Lower leg skin (tissue), 4 donors: ENCODE measurements around the gene MAP2K6. TPM values are rescaled to one million over a fixed set of nuclear protein-coding genes. Genes with fewer than 3 reads are reported as not detected.

Experiments used
- DNase-seq, 2 donors: peaks; one replicate each; pipeline ENCODE4 v3.0.0-alpha.2; 2019; ENCODE audit warnings: low spot score in 2 of 2
- H3K4me3 ChIP-seq: fragments of 200-600 bp; sonication (generic); 2 replicates; pipeline ENCODE4 v1.5.1; 2017; ENCODE audit warnings: mild to moderate bottlenecking, low read depth; ENCODE audit not compliant: poor library complexity, severe bottlenecking
- POLR2A ChIP-seq, 2 donors: fragments of 450-650 bp; IDR thresholded peaks; one replicate each; pipeline ENCODE4 v1.6.1; 2016 to 2017; ENCODE audit warnings: antibody characterized with exemption in 2 of 2, mild to moderate bottlenecking in 1 of 2, moderate library complexity in 1 of 2
- WGBS, 2 donors: methylation state at CpG; one replicate each; pipeline ENCODE4 v1.1.5; 2018; 5-methylcytosine and 5-hydroxymethylcytosine counted together
- intact Hi-C: fragments of 100-400 bp; cut with DNase I; formaldehyde crosslinking; loops from one replicate; pipeline ENCODE4 v1.15.0; 2023; ENCODE audit warnings: low total_unique reads
- total RNA-seq, 4 donors: library from RNA; depleted of rRNA; stranded (reverse); fragments of >200 nt; gene quantifications; one replicate each; pipeline ENCODE4 v1.1.0, GENCODE V29; 2016
- TF ChIP-seq, protein P1 (sequence below), 3 donors: fragments of 450-650 bp; IDR thresholded peaks; one replicate each; pipeline ENCODE4 v1.5.1; 2016; ENCODE audit warnings: antibody characterized with exemption in 3 of 3, mild to moderate bottlenecking in 3 of 3, moderate library complexity in 2 of 3

MAP2K6 gene
- total RNA-seq, 4 donors from 2014 or later: 1.7 to 4.4 (median 2.0) TPM

DNA sequence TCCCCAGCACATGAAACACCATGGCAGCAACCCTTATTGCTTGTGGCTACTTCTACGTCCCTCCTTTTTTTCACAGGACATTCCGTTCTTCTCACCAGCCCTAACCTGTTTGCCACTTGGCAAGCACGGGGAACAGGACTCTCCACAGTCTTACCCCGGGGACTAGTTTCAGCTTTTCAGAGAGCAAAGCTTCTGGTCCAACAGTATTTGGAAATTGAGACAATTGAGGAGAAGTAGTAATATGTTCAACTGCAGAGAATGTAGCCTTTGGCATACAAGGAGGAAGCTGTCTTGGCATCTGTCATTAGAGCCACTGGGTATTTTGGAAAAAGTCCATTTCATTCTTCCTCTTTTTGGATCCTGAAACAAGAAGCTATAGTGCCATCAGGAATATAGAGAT is 65.7 kb downstream of the MAP2K6 start:
- TF ChIP-seq, protein P1, sequence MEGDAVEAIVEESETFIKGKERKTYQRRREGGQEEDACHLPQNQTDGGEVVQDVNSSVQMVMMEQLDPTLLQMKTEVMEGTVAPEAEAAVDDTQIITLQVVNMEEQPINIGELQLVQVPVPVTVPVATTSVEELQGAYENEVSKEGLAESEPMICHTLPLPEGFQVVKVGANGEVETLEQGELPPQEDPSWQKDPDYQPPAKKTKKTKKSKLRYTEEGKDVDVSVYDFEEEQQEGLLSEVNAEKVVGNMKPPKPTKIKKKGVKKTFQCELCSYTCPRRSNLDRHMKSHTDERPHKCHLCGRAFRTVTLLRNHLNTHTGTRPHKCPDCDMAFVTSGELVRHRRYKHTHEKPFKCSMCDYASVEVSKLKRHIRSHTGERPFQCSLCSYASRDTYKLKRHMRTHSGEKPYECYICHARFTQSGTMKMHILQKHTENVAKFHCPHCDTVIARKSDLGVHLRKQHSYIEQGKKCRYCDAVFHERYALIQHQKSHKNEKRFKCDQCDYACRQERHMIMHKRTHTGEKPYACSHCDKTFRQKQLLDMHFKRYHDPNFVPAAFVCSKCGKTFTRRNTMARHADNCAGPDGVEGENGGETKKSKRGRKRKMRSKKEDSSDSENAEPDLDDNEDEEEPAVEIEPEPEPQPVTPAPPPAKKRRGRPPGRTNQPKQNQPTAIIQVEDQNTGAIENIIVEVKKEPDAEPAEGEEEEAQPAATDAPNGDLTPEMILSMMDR (IDR thresholded peaks at IDR 0.05): no peak
- TF ChIP-seq POLR2A (IDR thresholded peaks at IDR 0.05): no peak
- WGBS, 2 donors: 36 to 40% methylated on average over 4 of the region's 4 CpGs
- intact Hi-C loops: no loop called here
- DNase-seq: peak in 1 of 2 donors; percentile 38
- H3K4me3 ChIP-seq: no peak overlapping the region

DNA sequence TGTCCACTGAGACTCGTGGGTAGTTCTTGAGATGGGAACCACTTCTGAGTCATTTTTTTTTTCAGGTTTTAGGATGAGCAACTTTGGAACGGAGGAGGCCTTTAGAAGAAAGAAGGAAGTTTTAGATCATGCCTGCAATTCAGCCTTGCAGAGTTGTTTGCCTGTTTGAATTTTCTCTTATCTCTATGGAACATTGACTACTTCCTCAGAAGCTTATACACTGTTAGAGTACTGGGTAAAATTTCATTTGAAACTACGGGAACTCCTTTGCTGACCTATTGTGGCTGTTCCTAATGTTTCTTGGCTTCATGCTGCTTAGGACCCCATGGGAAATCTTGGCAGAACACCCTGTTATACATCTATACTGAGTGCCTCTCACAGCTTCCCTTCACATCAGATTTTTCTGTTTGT is 70.8 kb downstream of the MAP2K6 start:
- 62 to 71% methylated on average over 3 of the region's 3 CpGs for WGBS, 2 donors
- TF ChIP-seq POLR2A (IDR thresholded peaks at IDR 0.05): no peak
- TF ChIP-seq, protein P1 (IDR thresholded peaks at IDR 0.05): no peak
- no peak for DNase-seq
- H3K4me3 ChIP-seq: no peak overlapping the region
- intact Hi-C loops: no loop called here

DNA sequence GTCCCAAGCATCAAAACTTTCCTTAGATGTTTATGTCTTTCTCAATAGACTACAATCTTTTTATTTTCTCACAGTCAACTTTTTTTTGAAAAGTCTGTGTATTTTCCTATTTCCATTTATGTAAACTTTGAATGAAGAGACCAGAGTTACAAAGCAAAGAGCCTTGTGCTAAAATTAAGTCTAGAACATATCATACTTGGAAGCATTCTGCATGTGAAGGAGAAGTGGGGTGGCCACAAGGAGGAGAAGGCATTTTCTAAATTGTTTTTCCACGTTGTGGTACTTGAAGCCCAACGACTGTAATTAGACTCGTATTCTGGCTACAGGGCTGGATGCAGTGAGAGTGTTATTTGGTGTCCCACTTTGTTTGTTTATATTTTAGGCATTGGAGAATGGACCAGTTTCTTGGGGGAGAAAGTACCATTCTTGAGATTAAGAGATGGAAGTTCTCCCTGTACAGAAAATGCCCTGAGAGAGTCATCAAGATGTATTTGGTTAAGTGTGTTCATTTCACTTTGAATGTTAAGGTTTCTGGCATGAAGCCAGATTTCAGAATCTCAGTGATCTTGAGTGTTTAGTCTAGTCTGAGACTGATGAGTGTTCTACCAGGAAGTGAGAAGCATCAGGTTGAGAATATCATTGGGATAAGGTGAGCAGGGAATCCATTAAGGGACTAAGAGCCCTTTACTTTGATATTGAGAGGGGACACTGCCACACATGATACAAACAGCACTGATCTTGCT is 71.6 kb downstream of the MAP2K6 start:
- no peak for DNase-seq
- no peak overlapping the region for H3K4me3 ChIP-seq
- WGBS, 2 donors: 19 to 51% methylated on average over 3 of the region's 3 CpGs
- TF ChIP-seq POLR2A (IDR thresholded peaks at IDR 0.05): no peak
- TF ChIP-seq, protein P1 (IDR thresholded peaks at IDR 0.05): no peak
- intact Hi-C loops: no loop called here

DNA sequence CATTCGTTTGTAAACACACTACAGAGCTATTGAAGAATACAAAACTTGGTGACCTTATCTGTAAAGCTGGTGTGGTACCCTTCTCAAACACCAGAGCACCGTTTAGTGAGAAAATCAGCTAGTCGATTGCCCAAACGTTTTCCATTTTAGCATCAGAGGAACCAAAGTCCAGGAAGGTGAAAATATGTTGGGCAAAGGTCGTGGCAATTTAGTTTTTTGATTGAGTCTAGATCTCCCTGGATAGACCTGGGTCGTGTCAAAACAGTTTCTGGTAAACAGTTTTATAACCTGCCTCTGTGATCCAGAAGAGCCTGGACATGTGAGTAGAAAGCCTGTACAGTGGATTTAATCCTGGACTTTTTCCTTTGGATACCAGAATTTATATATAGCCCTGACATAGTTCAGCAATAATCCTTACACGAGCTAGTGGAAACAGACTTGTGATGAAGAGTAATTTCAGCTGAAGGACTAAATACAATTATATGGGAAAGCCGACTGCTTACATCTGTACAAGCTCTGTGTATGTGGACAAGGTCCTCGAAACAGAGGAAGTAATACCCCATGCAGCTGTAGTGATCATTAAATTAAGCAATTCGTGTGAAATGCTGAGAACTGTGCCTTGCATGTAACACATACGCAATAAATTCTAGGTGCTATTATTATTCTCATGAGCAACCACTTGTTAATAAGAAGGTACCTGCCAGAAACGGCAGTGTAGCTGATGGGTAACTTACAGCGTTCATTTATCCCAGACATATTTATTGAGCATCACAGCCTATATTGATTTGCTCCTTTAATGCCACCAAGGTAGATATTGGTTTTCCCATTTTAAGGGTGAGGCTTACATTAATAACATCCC is 72.5 kb downstream of the MAP2K6 start:
- no peak for DNase-seq
- WGBS, 2 donors: 89 to 90% methylated on average over 13 of the region's 13 CpGs
- intact Hi-C loops: no loop called here
- TF ChIP-seq, protein P1 (IDR thresholded peaks at IDR 0.05): no peak
- TF ChIP-seq POLR2A (IDR thresholded peaks at IDR 0.05): no peak
- no peak overlapping the region for H3K4me3 ChIP-seq

DNA sequence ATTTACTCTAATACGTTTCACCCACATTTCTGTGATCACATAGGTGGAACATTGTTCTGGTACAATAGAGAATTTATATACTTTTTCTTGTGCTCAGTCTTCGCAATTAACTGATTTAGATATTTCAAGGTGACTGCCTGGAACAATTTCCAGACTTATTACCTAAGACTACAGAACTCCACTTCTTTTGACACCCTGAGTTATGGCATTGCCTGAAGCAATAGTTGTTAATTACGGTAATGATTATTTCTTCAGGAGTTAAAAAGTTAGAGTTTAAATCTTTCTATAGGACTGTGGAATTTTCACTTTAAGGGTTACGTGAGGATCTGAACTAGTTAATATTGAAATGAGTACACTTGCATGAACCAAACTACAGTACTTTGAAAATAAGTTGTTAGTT is 74.8 kb downstream of the MAP2K6 start:
- DNase-seq: no peak
- no peak overlapping the region for H3K4me3 ChIP-seq
- WGBS, 2 donors: 68 to 87% methylated on average over 4 of the region's 4 CpGs
- intact Hi-C loops: no loop called here
- TF ChIP-seq, protein P1 (IDR thresholded peaks at IDR 0.05): no peak
- TF ChIP-seq POLR2A (IDR thresholded peaks at IDR 0.05): no peak
